Measurements from ENCODE around the gene VARS1.
"Not testable (repeated sequence)": the region's sequence is repeated elsewhere in the genome, so short reads cannot be mapped to it uniquely, and the experiment has no call there.

The VARS1 gene

GRCh38 chr6:31821301-31822035, 25.9 kb upstream of the VARS1 start:
- DNase-seq = peak; percentile 43

GRCh38 chr6:31820399-31820798, 24.8 kb upstream of the VARS1 start:
- not testable (repeated sequence) for DNase-seq

GRCh38 chr6:31819871-31820299, 24.3 kb upstream of the VARS1 start:
- DNase-seq = no peak

- DNase-seq = not testable (repeated sequence)
These were observed 22.5 kb upstream of the VARS1 start for GRCh38 chr6:31817929-31818511.

- DNase-seq = not testable (repeated sequence)
These were observed 21.8 kb upstream of the VARS1 start for GRCh38 chr6:31817133-31817928.

GRCh38 chr6:31815025-31815838, 19.7 kb upstream of the VARS1 start, which contains the start of the genes HSPA1A and HSPA1L:
Gene HSPA1A (plus strand): TSS chr6:31815543. CDS start chr6:31815757, 214 bp downstream.
Gene HSPA1L (minus strand): TSS chr6:31815283. CDS start chr6:31811972, 3,311 bp downstream.
- peak; percentile 95 for DNase-seq

GRCh38 chr6:31814677-31815024, 19.1 kb upstream of the VARS1 start:
- DNase-seq = peak; percentile 89

- DNase-seq = no peak
These were observed 17.9 kb upstream of the VARS1 start for GRCh38 chr6:31813465-31813849.

- no peak for DNase-seq
These were observed 16.1 kb upstream of the VARS1 start for GRCh38 chr6:31811645-31812044.

- DNase-seq = not testable (repeated sequence)
These were observed 13.0 kb upstream of the VARS1 start for GRCh38 chr6:31808599-31808998.

- DNase-seq = peak; percentile 89
These were observed 11.1 kb upstream of the VARS1 start, which contains the start of gene LSM2 for GRCh38 chr6:31806470-31807272. Gene LSM2 (minus strand): TSS chr6:31806966. CDS start chr6:31806757, 209 bp downstream.

- DNase-seq = no peak
These were observed 10.5 kb upstream of the VARS1 start for GRCh38 chr6:31805939-31806469.

- DNase-seq = not testable (repeated sequence)
These were observed 5.7 kb upstream of the VARS1 start for GRCh38 chr6:31801031-31801927.

- no peak for DNase-seq
These were observed 4.2 kb upstream of the VARS1 start for GRCh38 chr6:31799781-31800180.

GRCh38 chr6:31797588-31797987, 2.0 kb upstream of the VARS1 start:
- DNase-seq = no peak

- no peak for DNase-seq
These were observed 1.4 kb upstream of the VARS1 start for GRCh38 chr6:31796993-31797385.

- no peak for DNase-seq
These were observed 511 bp downstream of the VARS1 start for GRCh38 chr6:31794866-31795615.

- DNase-seq = no peak
These were observed 1.2 kb downstream of the VARS1 start for GRCh38 chr6:31794294-31794865.

- DNase-seq = not testable (repeated sequence)
These were observed 1.7 kb downstream of the VARS1 start for GRCh38 chr6:31793927-31794245.

All from SHP77 treated with DMSO at 0.1 percent for 48 hours (cell line).